Bone marrow (tissue), 2 donors: ENCODE results near the gene SEPTIN7.
"Not testable (repeated sequence)": the region's sequence is repeated elsewhere in the genome, so short reads cannot be mapped to it uniquely, and the experiment has no call there.

Experiments
- DNase-seq, 2 donors: peaks; one replicate each; lab custom pipeline; 2025; lab: John Stamatoyannopoulos, UW

SEPTIN7 gene

GRCh38 chr7:35800718-35801391 is at the start of gene SEPTIN7:
TSS of gene SEPTIN7 (plus strand) at chr7:35801057. CDS start at chr7:35801210, 153 bp downstream.
- peak; percentile 92 to 96 for DNase-seq

- DNase-seq, result no peak
These were observed 48.1 kb upstream of the SEPTIN7 start for GRCh38 chr7:35752742-35753141.

DNA sequence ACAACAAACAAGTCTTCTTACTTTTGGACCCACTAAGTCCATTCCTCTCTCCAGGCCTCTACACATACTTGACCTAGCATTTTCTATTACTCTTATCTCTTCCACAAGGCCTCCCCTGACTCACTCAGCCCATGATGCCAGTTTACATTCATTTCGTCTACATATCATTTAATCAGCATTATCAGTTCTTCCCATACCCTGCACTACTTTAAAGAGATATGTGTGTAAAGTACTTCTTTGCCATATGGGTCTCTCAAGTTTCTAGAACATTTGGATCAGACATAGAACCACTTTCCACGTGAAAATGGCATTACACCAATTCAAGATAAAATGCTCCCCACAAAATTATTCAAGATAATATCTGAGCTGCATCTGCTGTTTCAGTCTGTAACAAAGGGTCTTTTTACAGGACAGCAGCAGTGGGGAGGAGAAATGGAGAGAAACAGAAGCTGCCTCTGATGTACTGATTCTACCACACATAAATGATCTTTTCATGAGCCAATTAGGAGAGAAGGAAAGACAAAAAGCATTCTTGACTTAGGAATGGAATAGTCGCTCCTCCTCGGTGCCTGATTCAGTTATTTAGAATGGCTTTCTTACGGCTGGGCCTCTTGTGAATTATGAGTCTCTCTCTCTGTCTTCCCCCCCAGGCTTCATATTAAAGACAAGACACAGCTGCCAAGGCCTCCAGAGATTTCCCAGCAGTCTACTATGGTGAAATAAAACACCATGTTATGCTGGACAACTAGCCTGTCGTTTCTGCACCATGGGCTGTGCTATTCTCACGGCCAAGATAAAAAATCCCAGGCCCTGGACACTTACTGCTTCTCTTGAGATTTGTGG is 46.9 kb upstream of the SEPTIN7 start:
- DNase-seq, result no peak

GRCh38 chr7:35754741-35755140 is 46.1 kb upstream of the SEPTIN7 start:
- no peak for DNase-seq

DNA sequence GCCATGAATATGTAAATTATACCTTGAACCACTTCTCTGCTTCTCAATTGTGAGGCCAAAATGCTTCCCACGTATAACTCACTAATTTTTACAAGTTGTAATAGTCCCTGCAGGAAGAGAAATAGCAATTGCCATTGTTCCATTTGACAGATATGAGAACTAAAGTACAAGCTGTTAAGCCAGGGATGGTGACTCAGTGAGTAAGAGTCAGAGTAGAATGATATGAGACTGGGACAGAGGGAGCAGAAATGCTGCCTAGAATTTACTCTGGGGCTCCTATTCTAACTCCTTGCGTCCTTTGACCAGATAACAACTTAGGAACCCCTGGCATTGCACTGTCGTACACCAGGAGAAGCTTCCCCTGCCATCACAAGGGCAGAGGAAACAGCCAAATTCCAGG is 45.1 kb upstream of the SEPTIN7 start:
- DNase-seq, result no peak

DNA sequence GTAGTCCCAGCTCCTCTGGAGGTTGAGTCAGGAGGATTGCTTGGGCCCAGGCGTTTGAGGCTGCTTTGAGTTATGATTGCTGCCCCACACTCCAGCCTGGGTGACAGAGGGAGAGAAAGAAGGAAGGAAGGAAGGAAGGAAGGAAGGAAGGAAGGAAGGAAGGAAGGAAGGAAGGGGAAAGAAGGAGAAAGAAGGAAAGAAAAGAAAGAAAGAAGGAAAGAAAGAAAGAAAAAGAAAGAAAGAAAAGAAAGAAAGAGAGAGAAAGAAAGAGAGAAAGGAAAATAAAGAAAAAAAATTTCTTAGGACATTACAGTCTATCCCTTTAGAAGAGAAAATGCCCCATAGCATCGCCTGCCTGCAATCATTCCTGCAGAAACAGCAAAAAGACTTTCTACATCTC is 44.4 kb upstream of the SEPTIN7 start:
- DNase-seq, result not testable (repeated sequence)

GRCh38 chr7:35757574-35757973 is 43.3 kb upstream of the SEPTIN7 start:
- no peak for DNase-seq

DNA sequence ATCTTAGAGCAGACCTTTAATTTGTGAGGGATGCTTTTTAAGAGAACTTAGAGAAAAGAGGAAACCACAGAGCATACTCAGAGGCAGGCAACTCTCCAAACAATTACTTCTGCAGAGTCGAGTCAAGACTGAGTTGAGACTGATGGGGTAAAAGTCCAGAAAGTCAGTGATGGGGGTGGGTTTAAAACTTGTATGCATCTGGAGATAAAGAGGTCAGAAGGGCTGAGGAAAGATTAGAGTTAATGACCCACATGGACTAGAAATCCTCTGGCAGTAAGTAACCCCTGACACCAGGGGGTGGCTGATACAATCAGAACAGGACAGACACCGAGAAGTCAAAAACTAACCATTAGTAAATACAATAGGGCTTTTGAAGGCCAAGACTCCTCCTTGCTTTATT is 42.4 kb upstream of the SEPTIN7 start:
- DNase-seq, result peak in 1 of 2 donors; percentile 29

DNA sequence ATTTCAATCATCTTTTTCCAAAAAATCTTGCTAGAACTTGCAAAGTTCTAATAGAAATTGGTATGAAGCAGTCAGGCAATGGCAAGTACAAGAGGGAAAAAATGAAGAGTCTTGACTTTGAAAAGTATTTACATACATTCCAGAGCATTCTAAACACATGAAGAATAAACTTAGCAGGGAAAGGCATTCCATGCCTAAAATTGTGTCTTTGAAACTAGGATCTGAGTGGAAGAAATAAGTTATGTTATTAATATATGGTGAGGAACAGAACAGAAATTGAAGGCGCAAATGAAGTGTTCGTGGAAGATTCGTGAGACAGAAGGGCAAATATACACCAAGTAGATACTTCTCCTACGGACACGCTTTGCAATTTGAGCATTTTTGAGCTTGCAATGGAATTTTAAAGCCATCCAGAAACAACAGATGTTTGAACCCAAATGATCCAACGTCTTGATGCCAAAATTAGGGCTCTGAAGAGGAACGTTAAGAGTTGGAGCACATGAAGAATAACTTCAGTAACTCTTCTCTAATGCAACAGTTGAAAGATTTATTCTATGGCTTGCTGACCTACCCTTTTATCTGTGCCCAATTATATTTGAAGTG is 40.6 kb upstream of the SEPTIN7 start:
- no peak for DNase-seq

- DNase-seq, result peak in 1 of 2 donors; percentile 52
These were observed 38.8 kb upstream of the SEPTIN7 start for GRCh38 chr7:35761871-35762677.

DNA sequence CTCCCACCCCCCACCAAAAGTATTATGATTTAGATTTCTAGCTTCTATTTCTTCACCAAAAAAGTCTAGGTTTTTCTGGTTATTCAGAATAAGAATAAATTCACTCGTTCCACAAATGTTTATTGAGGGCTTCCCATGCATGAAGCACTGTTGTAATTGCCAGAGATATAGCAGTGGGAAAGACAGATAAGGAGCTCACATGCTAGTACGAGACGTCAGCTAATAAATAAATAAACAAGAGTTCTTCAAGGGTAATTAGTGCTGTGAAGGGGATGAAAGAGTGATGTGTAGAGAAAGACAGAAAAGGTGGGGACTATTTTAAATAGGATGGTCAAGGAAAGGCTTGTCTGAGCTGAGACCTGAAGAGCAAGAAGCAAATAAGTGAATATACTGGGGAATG is 38.1 kb upstream of the SEPTIN7 start:
- DNase-seq, result no peak

DNA sequence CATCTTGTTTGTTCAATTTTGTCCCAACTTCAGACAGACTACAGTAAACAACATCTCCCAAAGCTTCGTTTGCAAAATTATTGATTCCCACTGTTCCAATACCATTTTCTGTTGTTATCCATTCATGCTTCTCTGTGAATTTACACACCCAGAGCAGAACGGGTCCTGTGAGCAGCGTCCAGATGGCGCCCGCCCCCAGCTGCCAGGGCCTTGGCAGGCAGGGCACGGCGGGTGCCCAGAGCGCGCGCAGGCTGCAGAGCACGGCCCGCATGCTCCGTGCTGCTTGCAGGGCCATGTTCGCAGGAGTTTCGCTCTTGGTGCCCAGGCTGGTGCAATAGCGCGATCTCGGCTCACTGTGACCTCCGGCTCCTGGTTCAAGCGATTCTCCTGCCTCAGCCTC is 32.5 kb upstream of the SEPTIN7 start:
- no peak for DNase-seq

DNA sequence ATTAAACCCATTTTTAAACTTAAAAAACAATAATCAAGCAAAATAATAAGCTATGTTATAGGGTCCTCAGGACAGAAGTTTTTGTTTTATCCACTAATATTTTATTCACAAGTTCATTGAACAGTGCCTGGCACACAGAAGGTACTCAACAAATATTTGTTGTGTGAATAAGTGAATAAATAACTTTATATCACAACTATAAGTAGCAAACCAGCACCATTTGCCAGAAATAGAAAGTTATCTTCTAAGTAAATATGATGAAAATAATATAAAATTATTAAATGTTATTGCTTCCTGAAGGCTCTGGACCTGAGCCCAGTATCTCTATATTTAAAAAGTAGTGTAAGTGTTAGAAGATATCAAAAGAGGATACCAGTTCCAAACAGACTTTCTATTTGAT is 29.1 kb upstream of the SEPTIN7 start:
- DNase-seq, result no peak

GRCh38 chr7:35773994-35774393 is 26.9 kb upstream of the SEPTIN7 start:
- DNase-seq, result no peak

DNA sequence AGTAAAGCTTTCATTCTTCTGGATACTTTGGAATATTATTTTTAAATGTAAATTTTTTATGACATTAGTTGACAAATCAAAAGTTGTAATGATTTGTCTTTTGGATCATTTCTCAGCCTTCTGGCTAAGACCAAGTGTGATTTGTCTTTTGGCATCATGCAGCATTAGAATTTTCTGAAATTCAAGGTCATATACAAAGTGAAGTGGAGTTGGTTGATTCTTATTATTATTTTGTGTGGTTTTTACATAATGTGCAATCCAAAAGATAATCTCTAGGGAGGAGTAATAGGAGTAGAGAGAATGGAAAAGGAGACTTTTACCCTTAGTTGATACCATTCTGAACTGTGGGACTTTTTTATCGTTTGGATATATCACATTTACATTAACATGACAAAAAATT is 24.2 kb upstream of the SEPTIN7 start:
- no peak for DNase-seq

GRCh38 chr7:35777121-35777520 is 23.7 kb upstream of the SEPTIN7 start:
- DNase-seq, result no peak

GRCh38 chr7:35780070-35780469 is 20.8 kb upstream of the SEPTIN7 start:
- DNase-seq, result no peak

GRCh38 chr7:35781200-35781701 is 19.6 kb upstream of the SEPTIN7 start:
- no peak for DNase-seq

- no peak for DNase-seq
These were observed 18.9 kb upstream of the SEPTIN7 start for GRCh38 chr7:35781767-35782515.

- DNase-seq, result no peak
These were observed 16.5 kb upstream of the SEPTIN7 start for GRCh38 chr7:35784332-35784731.

GRCh38 chr7:35785250-35785649 is 15.6 kb upstream of the SEPTIN7 start:
- DNase-seq, result no peak
